Tibial artery (tissue), 4 donors: ENCODE measurements around the gene ABCB8.

ENCODE experiments used
- DNase-seq, 2 donors: peaks; one replicate each; pipeline ENCODE4 v3.0.0-alpha.2; 2019
- H3K27ac ChIP-seq, 2 donors: fragments of 200-600 bp; sonication (generic) in 1 of 2; 1 replicate in 1 of 2; 2 replicates in 1 of 2; pipeline ENCODE4 v1.5.1; 2018 to 2019; ENCODE audit warnings: mild to moderate bottlenecking in 1 of 2
- H3K27me3 ChIP-seq, 2 donors: fragments of 200-600 bp; sonication (generic) in 1 of 2; one replicate each; pipeline versions ENCODE4 v1.5.1 to v1.6.0; 2016 to 2019
- H3K36me3 ChIP-seq, 3 donors: fragments of 200-600 bp; sonication (generic) in 2 of 3; one replicate each; pipeline ENCODE4 v1.5.1; 2016 to 2019; ENCODE audit warnings: mild to moderate bottlenecking in 2 of 3
- H3K4me1 ChIP-seq, 4 donors: fragments of 200-600 bp; sonication (generic) in 2 of 4; 1 replicate in 3 of 4; 2 replicates in 1 of 4; pipeline ENCODE4 v1.5.1; 2016 to 2019
- H3K4me3 ChIP-seq, 2 donors: fragments of 200-600 bp; sonication (generic) in 1 of 2; 1 replicate in 1 of 2; 2 replicates in 1 of 2; pipeline ENCODE4 v1.5.1; 2018 to 2019; ENCODE audit warnings: mild to moderate bottlenecking in 2 of 2
- H3K9me3 ChIP-seq, 3 donors: fragments of 200-600 bp; sonication (generic) in 1 of 3; one replicate each; pipeline ENCODE4 v1.5.1; 2016 to 2019
- CTCF ChIP-seq, 2 experiments: fragments of 200-600 bp in 1 of 2; fragments of 450-650 bp in 1 of 2; IDR thresholded peaks; one replicate each; pipeline ENCODE4 v1.5.1; 2017 to 2019; ENCODE audit warnings: antibody characterized with exemption in 2 of 2, mild to moderate bottlenecking in 1 of 2, moderate library complexity in 1 of 2
- intact Hi-C: fragments of 100-400 bp; cut with DNase I; formaldehyde crosslinking; loops from one replicate; pipeline ENCODE4 v1.15.0; 2023; ENCODE audit warnings: low total_unique reads

Gene ABCB8

GRCh38 chr7:150990416-150991186, 37.6 kb upstream of the ABCB8 start, which contains the start of gene NOS3:
Gene NOS3 (plus strand): TSS chr7:150991017. CDS start chr7:150993804, 2,787 bp downstream.
- no peaks in the 10 kb centered on the region for H3K36me3 ChIP-seq
- peaks cover 0 to 18% (median 14%) of the 10 kb centered on the region in 3 donors for H3K9me3 ChIP-seq
- peaks cover 0 to 8% (median 0%) of the 10 kb centered on the region in 4 donors for H3K4me1 ChIP-seq
- intact Hi-C loops: no loop called here
- no peak within 1 kb of the TSS for H3K27ac ChIP-seq
- H3K4me3 ChIP-seq: no peak within 1 kb of the TSS
- no peak for TF ChIP-seq CTCF (IDR thresholded peaks at IDR 0.05)
- DNase-seq: no peak
- H3K27me3 ChIP-seq: peaks cover 0 to 59% of the 10 kb centered on the region in 2 donors

- intact Hi-C loops: no loop called here
- no peaks in the 10 kb centered on the region for H3K36me3 ChIP-seq
- no peak overlapping the region for H3K27ac ChIP-seq
- peaks cover 0 to 57% of the 10 kb centered on the region in 2 donors for H3K27me3 ChIP-seq
- TF ChIP-seq CTCF (IDR thresholded peaks at IDR 0.05): no peak
- no peak overlapping the region for H3K4me3 ChIP-seq
- H3K9me3 ChIP-seq: peaks cover 0 to 18% (median 14%) of the 10 kb centered on the region in 3 donors
- peaks cover 0 to 8% (median 0%) of the 10 kb centered on the region in 4 donors for H3K4me1 ChIP-seq
- no peak for DNase-seq
Observed at GRCh38 chr7:150992051-150992640, 36.1 kb upstream of the ABCB8 start.

GRCh38 chr7:150992833-150993302, 35.4 kb upstream of the ABCB8 start:
- intact Hi-C loops: no loop called here
- DNase-seq: no peak
- TF ChIP-seq CTCF (IDR thresholded peaks at IDR 0.05): no peak
- Histone ChIP-seq H3K27me3 (peaks cover 0 to 57% of the 10 kb centered on the region in 2 donors), H3K27ac (no peak overlapping the region), H3K4me1 (peaks cover 0 to 8% (median 0%) of the 10 kb centered on the region in 4 donors), H3K9me3 (peaks cover 0 to 18% (median 14%) of the 10 kb centered on the region in 3 donors), H3K4me3 (no peak overlapping the region), H3K36me3 (no peaks in the 10 kb centered on the region)

- intact Hi-C loops: no loop called here
- H3K27ac ChIP-seq: no peak overlapping the region
Observed at GRCh38 chr7:150993511-150993910, 34.7 kb upstream of the ABCB8 start.

More at GRCh38 chr7:150993511-150993910, 34.7 kb upstream of the ABCB8 start:
- Histone ChIP-seq H3K9me3 (peaks cover 0 to 18% (median 14%) of the 10 kb centered on the region in 3 donors), H3K4me1 (peaks cover 0 to 4% (median 0%) of the 10 kb centered on the region in 4 donors), H3K27me3 (peaks cover 0 to 56% of the 10 kb centered on the region in 2 donors), H3K4me3 (peak overlapping the region; percentile 16 to 29), H3K36me3 (no peaks in the 10 kb centered on the region)
- DNase-seq: no peak
- TF ChIP-seq CTCF (IDR thresholded peaks at IDR 0.05): no peak
